ENCODE data around the gene ARSA. TPM values are rescaled to one million over a fixed set of nuclear protein-coding genes. Genes with fewer than 3 reads are reported as not detected.

Gene ARSA
- total and polyA plus RNA-seq, 2 of the 13 experiments (the other 11 are each of a cell fraction or from before 2014, with no cell fraction given): 9.0 to 11.5 TPM

GRCh38 chr22:50675553-50676179, 47.7 kb upstream of the ARSA start (continued):
- peak; percentile 30; the same call in 1 of the 2 replicates for TF ChIP-seq LBX2 (CRISPR knock-in tag; IDR thresholded peaks at IDR 0.05; ENCODE audit: borderline replicate concordance)
- TF ChIP-seq E2F5 (CRISPR knock-in tag; conservative IDR thresholded peaks at IDR 0.05): no peak
- TF ChIP-seq ZNF616 (CRISPR knock-in tag; IDR thresholded peaks at IDR 0.05; ENCODE audit: low read depth): 0 out of 2 replicates have a peak, but pooled peaks have one; percentile 73
- no peak for TF ChIP-seq ZNF816 (CRISPR knock-in tag; IDR thresholded peaks at IDR 0.05; ENCODE audit: borderline replicate concordance)
- 0 out of 2 replicates have a peak, but pooled peaks have one; percentile 64 for TF ChIP-seq ZNF207 (IDR thresholded peaks at IDR 0.05; ENCODE audit: borderline replicate concordance)
- no peak for TF ChIP-seq ZNF235 (CRISPR knock-in tag; IDR thresholded peaks at IDR 0.05; ENCODE audit: borderline replicate concordance)
- no peak for TF ChIP-seq RBAK (CRISPR knock-in tag; IDR thresholded peaks at IDR 0.05)
- no peak for TF ChIP-seq ZNF687 (CRISPR knock-in tag; IDR thresholded peaks at IDR 0.05)
- no peak for TF ChIP-seq DMTF1 (CRISPR knock-in tag; IDR thresholded peaks at IDR 0.05)
- TF ChIP-seq ZNF224 (CRISPR knock-in tag; IDR thresholded peaks at IDR 0.05): no peak
- 0 out of 2 replicates have a peak, but pooled peaks have one; percentile 21 for TF ChIP-seq EEA1 (CRISPR knock-in tag; IDR thresholded peaks at IDR 0.05; ENCODE audit: borderline replicate concordance)
- TF ChIP-seq ZC3H13 (CRISPR knock-in tag; IDR thresholded peaks at IDR 0.05): 0 out of 2 replicates have a peak, but pooled peaks have one; percentile 31
- no peak for TF ChIP-seq TARDBP (CRISPR knock-in tag; IDR thresholded peaks at IDR 0.05)
- no peak for TF ChIP-seq PREB (CRISPR knock-in tag; IDR thresholded peaks at IDR 0.05)
- no peak for TF ChIP-seq ZNF776 (CRISPR knock-in tag; IDR thresholded peaks at IDR 0.05)
- TF ChIP-seq ZBTB3 (CRISPR knock-in tag; IDR thresholded peaks at IDR 0.05; ENCODE audit: borderline replicate concordance, low read depth): no peak
- TF ChIP-seq BCLAF1 (IDR thresholded peaks at IDR 0.05): no peak

Measured in HepG2 (cell line).